ENCODE results near the gene GMNC.
"Not testable (repeated sequence)": the region's sequence is repeated elsewhere in the genome, so short reads cannot be mapped to it uniquely, and the experiment has no call there.

The GMNC gene

GRCh38 chr3:190862209-190863118, at the start of gene GMNC:
Gene GMNC (minus strand): TSS chr3:190862694. CDS start chr3:190862615, 79 bp downstream.
- DNase-seq: peak; percentile 45 to 65

GRCh38 chr3:190911382-190911781, 48.9 kb upstream of the GMNC start:
- DNase-seq: no peak

- DNase-seq: no peak
Observed at GRCh38 chr3:190909908-190910307, 47.4 kb upstream of the GMNC start.

- no peak for DNase-seq
Observed at GRCh38 chr3:190903156-190903555, 40.7 kb upstream of the GMNC start.

- no peak for DNase-seq
Observed at GRCh38 chr3:190902292-190902691, 39.8 kb upstream of the GMNC start.

- DNase-seq: no peak
Observed at GRCh38 chr3:190892395-190892902, 30.0 kb upstream of the GMNC start.

- DNase-seq: no peak
Observed at GRCh38 chr3:190886945-190887344, 24.5 kb upstream of the GMNC start.

GRCh38 chr3:190883973-190884832, 21.7 kb upstream of the GMNC start:
- DNase-seq: peak; percentile 35 to 40

GRCh38 chr3:190883141-190883540, 20.6 kb upstream of the GMNC start:
- DNase-seq: no peak

- peak; percentile 38 to 41 for DNase-seq
Observed at GRCh38 chr3:190877925-190878324, 15.4 kb upstream of the GMNC start.

- not testable (repeated sequence) for DNase-seq
Observed at GRCh38 chr3:190876433-190876832, 13.9 kb upstream of the GMNC start.

GRCh38 chr3:190875061-190875460, 12.6 kb upstream of the GMNC start:
- DNase-seq: not testable (repeated sequence)

GRCh38 chr3:190870127-190870526, 7.6 kb upstream of the GMNC start:
- DNase-seq: no peak

- no peak for DNase-seq
Observed at GRCh38 chr3:190867071-190867470, 4.6 kb upstream of the GMNC start.

GRCh38 chr3:190865828-190866227, 3.3 kb upstream of the GMNC start:
- no peak for DNase-seq

- no peak for DNase-seq
Observed at GRCh38 chr3:190865419-190865818, 2.9 kb upstream of the GMNC start.

GRCh38 chr3:190864002-190864401, 1.5 kb upstream of the GMNC start:
- DNase-seq: no peak

GRCh38 chr3:190863119-190863465, 598 bp upstream of the GMNC start:
- no peak for DNase-seq

- DNase-seq: no peak
Observed at GRCh38 chr3:190860521-190860920, 2.0 kb downstream of the GMNC start.

GRCh38 chr3:190855151-190855550, 7.3 kb downstream of the GMNC start:
- no peak for DNase-seq

- DNase-seq: no peak
Observed at GRCh38 chr3:190854062-190854461, 8.4 kb downstream of the GMNC start.

- no peak for DNase-seq
Observed at GRCh38 chr3:190853464-190853863, 9.0 kb downstream of the GMNC start.

- no peak for DNase-seq
Observed at GRCh38 chr3:190849607-190850006, 12.9 kb downstream of the GMNC start.

- DNase-seq: no peak
Observed at GRCh38 chr3:190848870-190849269, 13.6 kb downstream of the GMNC start.

Data from activated T-cell treated with anti-CD3 and anti-CD28 coated beads, Interleukin-2, amount 50 U/mL, for 48 hours (primary cell).